Activated naive CD4-positive, alpha-beta T cell treated with Interleukin-2 at 50 U/mL for 16 hours (primary cell): Measurements from ENCODE around the gene AANAT.

Experiments
- DNase-seq: peaks from one replicate; pipeline ENCODE4 v3.0.0-alpha.2; 2020

The AANAT gene

GRCh38 chr17:76442341-76443338 lies 24.8 kb upstream of the AANAT start:
- DNase-seq: no peak

- DNase-seq: no peak
These were observed 22.7 kb upstream of the AANAT start for GRCh38 chr17:76444518-76445311.

- no peak for DNase-seq
These were observed 21.5 kb upstream of the AANAT start for GRCh38 chr17:76445697-76446448.

- DNase-seq: no peak
These were observed 20.8 kb upstream of the AANAT start for GRCh38 chr17:76446449-76447231.

- no peak for DNase-seq
These were observed 19.3 kb upstream of the AANAT start for GRCh38 chr17:76447931-76448652.

- no peak for DNase-seq
These were observed 18.3 kb upstream of the AANAT start for GRCh38 chr17:76449126-76449525.

GRCh38 chr17:76451506-76451905 lies 15.9 kb upstream of the AANAT start:
- no peak for DNase-seq

- DNase-seq: no peak
These were observed 15.2 kb upstream of the AANAT start for GRCh38 chr17:76452127-76452659.

- DNase-seq: peak; percentile 94
These were observed 14.6 kb upstream of the AANAT start, which contains the start of gene UBE2O for GRCh38 chr17:76452660-76453430. Gene UBE2O, minus strand, starts transcription at chr17:76453152. Its CDS starts 11 bp downstream, at chr17:76453141.

- DNase-seq: no peak
These were observed 14.0 kb upstream of the AANAT start for GRCh38 chr17:76453431-76453743.

GRCh38 chr17:76458580-76459490 lies 8.6 kb upstream of the AANAT start:
- DNase-seq: no peak

- no peak for DNase-seq
These were observed 7.7 kb upstream of the AANAT start for GRCh38 chr17:76459674-76460073.

GRCh38 chr17:76461765-76462555 lies 5.4 kb upstream of the AANAT start:
- DNase-seq: no peak

- no peak for DNase-seq
These were observed 4.7 kb upstream of the AANAT start for GRCh38 chr17:76462556-76463290.

GRCh38 chr17:76466775-76467130 lies 650 bp upstream of the AANAT start:
- DNase-seq: no peak

GRCh38 chr17:76467809-76468633 lies 618 bp downstream of the AANAT start:
- DNase-seq: no peak

- DNase-seq: no peak
These were observed 1.2 kb downstream of the AANAT start for GRCh38 chr17:76468634-76469010.
